ENCODE measurements around the gene KCNK5. TPM values are rescaled to one million over a fixed set of nuclear protein-coding genes. Genes with fewer than 3 reads are reported as not detected.

KCNK5 gene
- total and polyA plus RNA-seq, 4 donors: 3.7 to 19.1 (median 7.5) TPM

- TF ChIP-seq GABPA (IDR thresholded peaks at IDR 0.05 in 1 of 2, conservative IDR thresholded peaks at IDR 0.05 in 1 of 2): no peak
- no peak for TF ChIP-seq CTCF (IDR thresholded peaks at IDR 0.05; ENCODE audit: low read depth, low read length, missing input control)
- TF ChIP-seq FOXA1 (IDR thresholded peaks at IDR 0.05): no peak
- no peak for TF ChIP-seq JUND (IDR thresholded peaks at IDR 0.05)
- TF ChIP-seq ATF3 (IDR thresholded peaks at IDR 0.05): no peak
- no peak for TF ChIP-seq TAF1 (conservative IDR thresholded peaks at IDR 0.05)
- no peak overlapping the region for H3K27ac ChIP-seq (ENCODE audit: low read depth in 1 of 2, low read length in 2 of 2)
- H3K27me3 ChIP-seq (ENCODE audit: control insufficient read depth in 4 of 4, insufficient read depth in 4 of 4, low read length in 3 of 4): no peaks in the 10 kb centered on the region
- no peaks in the 10 kb centered on the region for H3K36me3 ChIP-seq (ENCODE audit: control insufficient read depth in 4 of 4, insufficient read depth in 3 of 4, low read depth in 1 of 4, low read length in 3 of 4)
- H3K9ac ChIP-seq (ENCODE audit: low read depth in 1 of 2, low read length in 2 of 2): no peak overlapping the region
- 74% methylated on average over 14 of the region's 14 CpGs for WGBS
- peaks cover 0 to 2% (median 0%) of the 10 kb centered on the region in 4 donors for H3K4me1 ChIP-seq (ENCODE audit: control insufficient read depth in 4 of 4, insufficient read depth in 4 of 4, low read length in 3 of 4)
- DNase-seq (ENCODE audit: low spot score): no peak
- no peak overlapping the region for H3K4me3 ChIP-seq (ENCODE audit: low read depth in 1 of 3, low read length in 3 of 3)
- peaks cover 0 to 6% (median 3%) of the 10 kb centered on the region in 4 donors for H3K9me3 ChIP-seq (ENCODE audit: control insufficient read depth in 4 of 4, low read length in 3 of 4)
Measured at GRCh38 chr6:39169448-39170344, 59.6 kb downstream of the KCNK5 start.

DNA sequence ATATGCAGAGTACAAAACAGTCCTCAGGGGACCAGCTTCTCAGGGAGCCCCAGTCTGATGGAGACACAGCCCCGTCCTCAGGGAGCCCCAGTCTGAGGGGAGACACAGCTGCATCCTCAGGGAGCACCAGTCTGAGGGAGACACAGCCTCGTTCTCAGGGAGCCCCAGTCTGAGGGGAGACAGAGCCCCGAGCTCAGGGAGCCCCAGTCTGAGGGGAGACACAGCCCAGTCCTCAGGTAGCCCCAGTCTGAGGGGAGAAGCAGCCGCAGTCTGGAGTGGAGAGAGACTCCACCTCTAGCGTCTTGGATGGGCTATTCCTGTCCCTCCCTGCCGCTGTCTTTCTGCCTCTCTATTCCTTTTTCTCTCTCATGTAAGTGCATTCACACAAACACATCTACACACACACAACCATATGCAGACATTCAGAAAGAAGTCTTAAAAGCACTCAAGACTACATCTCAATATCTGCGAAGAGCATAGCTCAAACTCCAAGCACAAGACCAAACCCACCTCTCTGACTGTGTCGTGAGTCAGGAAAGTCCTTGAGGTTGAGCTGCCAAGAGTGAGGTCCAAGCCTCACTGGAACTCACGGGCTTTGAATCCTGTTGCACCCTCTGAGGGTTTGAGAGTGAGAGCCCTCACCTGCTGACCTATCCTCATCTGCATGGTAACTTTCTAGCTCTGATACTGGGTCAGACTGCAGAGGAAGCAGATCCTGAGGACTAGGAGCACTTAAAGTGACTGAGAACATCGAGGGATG lies 61.2 kb downstream of the KCNK5 start:
- peaks cover 0 to 2% (median 0%) of the 10 kb centered on the region in 4 donors for H3K4me1 ChIP-seq (ENCODE audit: control insufficient read depth in 4 of 4, insufficient read depth in 4 of 4, low read length in 3 of 4)
- H3K4me3 ChIP-seq (ENCODE audit: low read depth in 1 of 3, low read length in 3 of 3): no peak overlapping the region
- 91% methylated on average over 10 of the region's 10 CpGs for whole genome bisulfite sequencing
- no peak overlapping the region for H3K27ac ChIP-seq (ENCODE audit: low read depth in 1 of 2, low read length in 2 of 2)
- DNase-seq (ENCODE audit: low spot score): no peak
- no peaks in the 10 kb centered on the region for H3K27me3 ChIP-seq (ENCODE audit: control insufficient read depth in 4 of 4, insufficient read depth in 4 of 4, low read length in 3 of 4)
- peaks cover 0 to 6% (median 3%) of the 10 kb centered on the region in 4 donors for H3K9me3 ChIP-seq (ENCODE audit: control insufficient read depth in 4 of 4, low read length in 3 of 4)
- no peaks in the 10 kb centered on the region for H3K36me3 ChIP-seq (ENCODE audit: control insufficient read depth in 4 of 4, insufficient read depth in 3 of 4, low read depth in 1 of 4, low read length in 3 of 4)
- no peak for TF ChIP-seq MAX (IDR thresholded peaks at IDR 0.05)
- no peak for TF ChIP-seq HNF4G (IDR thresholded peaks at IDR 0.05)
- H3K9ac ChIP-seq (ENCODE audit: low read depth in 1 of 2, low read length in 2 of 2): no peak overlapping the region

DNA sequence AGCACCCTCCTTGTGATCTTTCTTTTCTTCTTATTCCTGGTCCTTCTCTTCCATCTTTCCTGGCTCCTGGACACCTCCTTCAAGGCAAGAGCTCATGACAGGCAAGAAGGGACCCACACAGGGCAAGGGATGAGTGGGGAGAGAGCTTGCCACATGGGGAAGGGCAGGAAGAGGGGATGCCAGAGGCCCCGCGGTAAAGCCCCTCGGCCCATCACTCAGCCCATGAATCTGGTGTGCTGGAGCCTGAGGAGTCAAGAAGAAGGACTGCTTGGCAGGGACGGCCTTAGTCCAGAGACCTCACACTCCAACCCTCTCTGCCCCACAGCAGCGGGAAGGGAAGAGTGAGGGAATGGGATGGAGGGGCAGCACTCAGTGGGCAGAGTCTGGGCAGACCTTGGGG lies 62.0 kb downstream of the KCNK5 start:
- peaks cover 0 to 2% (median 0%) of the 10 kb centered on the region in 4 donors for H3K4me1 ChIP-seq (ENCODE audit: control insufficient read depth in 4 of 4, insufficient read depth in 4 of 4, low read length in 3 of 4)
- no peak overlapping the region for H3K27ac ChIP-seq (ENCODE audit: low read depth in 1 of 2, low read length in 2 of 2)
- no peaks in the 10 kb centered on the region for H3K27me3 ChIP-seq (ENCODE audit: control insufficient read depth in 4 of 4, insufficient read depth in 4 of 4, low read length in 3 of 4)
- no peak overlapping the region for H3K9ac ChIP-seq (ENCODE audit: low read depth in 1 of 2, low read length in 2 of 2)
- H3K36me3 ChIP-seq (ENCODE audit: control insufficient read depth in 4 of 4, insufficient read depth in 3 of 4, low read depth in 1 of 4, low read length in 3 of 4): no peaks in the 10 kb centered on the region
- no peak overlapping the region for H3K4me3 ChIP-seq (ENCODE audit: low read depth in 1 of 3, low read length in 3 of 3)
- peaks cover 0 to 6% (median 3%) of the 10 kb centered on the region in 4 donors for H3K9me3 ChIP-seq (ENCODE audit: control insufficient read depth in 4 of 4, low read length in 3 of 4)
- no peak for DNase-seq (ENCODE audit: low spot score)
- WGBS: 93% methylated on average over 5 of the region's 5 CpGs
- TF ChIP-seq GABPA (IDR thresholded peaks at IDR 0.05 in 1 of 2, conservative IDR thresholded peaks at IDR 0.05 in 1 of 2): no peak
- TF ChIP-seq NR2F2 (IDR thresholded peaks at IDR 0.05): no peak
- no peak for TF ChIP-seq MAX (IDR thresholded peaks at IDR 0.05)
- no peak for TF ChIP-seq HNF4A (conservative IDR thresholded peaks at IDR 0.05)
- no peak for TF ChIP-seq TAF1 (conservative IDR thresholded peaks at IDR 0.05)
- TF ChIP-seq CTCF (IDR thresholded peaks at IDR 0.05; ENCODE audit: low read depth, low read length, missing input control): no peak
- no peak for TF ChIP-seq ZBTB33 (IDR thresholded peaks at IDR 0.05)
- TF ChIP-seq HNF4G (IDR thresholded peaks at IDR 0.05): no peak
- TF ChIP-seq RXRA (IDR thresholded peaks at IDR 0.05): no peak
- TF ChIP-seq FOXA2 (IDR thresholded peaks at IDR 0.05): no peak
- TF ChIP-seq RAD21 (IDR thresholded peaks at IDR 0.05): no peak
